ENCODE measurements around the gene MSRB2. TPM values are rescaled to one million over a fixed set of nuclear protein-coding genes. Genes with fewer than 3 reads are reported as not detected.

Gene MSRB2
- total and polyA plus RNA-seq, 9 donors, result 16.5 to 37.1 (median 33.1) TPM

GRCh38 chr10:23111517-23112286, 16.3 kb downstream of the MSRB2 start:
- intact Hi-C loops (cut with DNase I), result no loop called here
- Histone ChIP-seq H3K4me1 (ENCODE audit: insufficient read depth) (no peaks in the 10 kb centered on the region), H3K36me3 (no peaks in the 10 kb centered on the region), H3K9me3 (no peaks in the 10 kb centered on the region), H3K27me3 (no peaks in the 10 kb centered on the region), H3K4me3 (no peak overlapping the region), H3K27ac (no peak overlapping the region)
- TF ChIP-seq CTCF (IDR thresholded peaks at IDR 0.05), result no peak
- TF ChIP-seq EP300 (IDR thresholded peaks at IDR 0.05), result no peak
- no peak for TF ChIP-seq POLR2A (IDR thresholded peaks at IDR 0.05)
- 83 to 91% (median 89%) methylated on average over 2 of the region's 2 CpGs for WGBS, 3 donors
- DNase-seq, result no peak

GRCh38 chr10:23114228-23114850, 19.0 kb downstream of the MSRB2 start:
- no peak for DNase-seq
- no peak overlapping the region for H3K27ac ChIP-seq
- no peak overlapping the region for H3K4me3 ChIP-seq
- no peaks in the 10 kb centered on the region for H3K27me3 ChIP-seq
- TF ChIP-seq CTCF (IDR thresholded peaks at IDR 0.05) (no peak), POLR2A (IDR thresholded peaks at IDR 0.05) (no peak), EP300 (IDR thresholded peaks at IDR 0.05) (no peak)
- no peaks in the 10 kb centered on the region for H3K36me3 ChIP-seq
- intact Hi-C loops (cut with DNase I), result no loop called here
- WGBS, 3 donors, result 97 to 98% (median 98%) methylated on average over 7 of the region's 7 CpGs
- H3K9me3 ChIP-seq, result no peaks in the 10 kb centered on the region
- no peaks in the 10 kb centered on the region for H3K4me1 ChIP-seq (ENCODE audit: insufficient read depth)

GRCh38 chr10:23116486-23117205, 21.3 kb downstream of the MSRB2 start:
- DNase-seq, result no peak
- Histone ChIP-seq H3K4me3 (no peak overlapping the region), H3K4me1 (ENCODE audit: insufficient read depth) (no peaks in the 10 kb centered on the region), H3K36me3 (no peaks in the 10 kb centered on the region), H3K9me3 (no peaks in the 10 kb centered on the region), H3K27ac (no peak overlapping the region), H3K27me3 (no peaks in the 10 kb centered on the region)
- TF ChIP-seq POLR2A (IDR thresholded peaks at IDR 0.05) (no peak), EP300 (IDR thresholded peaks at IDR 0.05) (no peak), CTCF (IDR thresholded peaks at IDR 0.05) (no peak)
- intact Hi-C loops (cut with DNase I), result no loop called here
- WGBS, 3 donors, result 68 to 91% (median 82%) methylated on average over 4 of the region's 4 CpGs

GRCh38 chr10:23120001-23120934, 24.9 kb downstream of the MSRB2 start:
- Histone ChIP-seq H3K36me3 (no peaks in the 10 kb centered on the region), H3K4me1 (ENCODE audit: insufficient read depth) (no peaks in the 10 kb centered on the region), H3K27ac (no peak overlapping the region), H3K27me3 (no peaks in the 10 kb centered on the region), H3K9me3 (no peaks in the 10 kb centered on the region), H3K4me3 (no peak overlapping the region)
- WGBS, 3 donors, result 84 to 92% (median 90%) methylated on average over 11 of the region's 11 CpGs
- DNase-seq, result no peak
- intact Hi-C loops (cut with DNase I), result no loop called here
- TF ChIP-seq EP300 (IDR thresholded peaks at IDR 0.05) (no peak), CTCF (IDR thresholded peaks at IDR 0.05) (no peak), POLR2A (IDR thresholded peaks at IDR 0.05) (no peak)

Measured in ovary (tissue), 9 donors.